Measurements from ENCODE around the gene CARNS1. TPM values are rescaled to one million over a fixed set of nuclear protein-coding genes. Genes with fewer than 3 reads are reported as not detected.

CARNS1 gene
- total and polyA plus RNA-seq, 9 of the 15 experiments (the other 6 are each of a cell fraction or from before 2014, with no cell fraction given), result 0.01 to 0.18 (median 0.06) TPM; not detected in 3

DNA sequence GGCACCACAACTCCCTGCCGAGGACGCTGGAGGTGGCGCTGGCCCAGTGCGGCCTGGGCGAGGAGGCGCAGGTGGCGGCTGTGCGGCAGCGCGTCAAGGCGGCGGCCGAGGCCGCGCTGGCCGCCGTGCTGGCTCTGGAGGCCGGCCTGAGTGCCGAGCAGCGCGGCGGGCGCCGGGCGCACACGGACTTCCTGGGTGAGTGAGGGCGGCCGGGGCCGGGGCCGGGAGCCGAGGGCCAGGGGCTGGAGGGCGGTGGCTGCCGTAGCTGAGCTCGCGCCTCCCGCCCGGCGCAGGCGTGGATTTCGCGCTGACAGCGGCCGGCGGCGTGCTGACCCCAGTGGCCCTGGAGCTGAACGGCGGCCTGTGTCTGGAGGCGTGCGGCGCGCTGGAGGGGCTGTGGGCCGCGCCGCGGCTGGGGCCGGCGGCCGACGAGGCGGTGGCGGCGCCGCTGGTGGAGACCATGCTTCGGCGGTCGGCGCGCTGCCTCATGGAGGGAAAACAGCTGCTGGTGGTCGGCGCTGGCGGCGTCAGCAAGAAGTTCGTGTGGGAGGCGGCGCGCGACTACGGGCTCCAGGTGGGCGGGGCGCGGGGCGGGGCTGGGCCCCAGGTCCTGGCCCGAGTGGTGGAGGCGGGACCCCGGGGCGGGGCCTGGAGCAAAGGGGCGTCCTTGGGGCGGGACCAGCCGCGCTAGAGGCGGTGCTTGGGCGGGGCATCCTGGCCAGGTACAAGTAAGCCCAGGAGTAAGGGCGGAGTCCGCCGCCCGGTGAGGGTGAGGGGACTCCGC is 5.4 kb downstream of the CARNS1 start (continued):
- TF ChIP-seq, protein P1, sequence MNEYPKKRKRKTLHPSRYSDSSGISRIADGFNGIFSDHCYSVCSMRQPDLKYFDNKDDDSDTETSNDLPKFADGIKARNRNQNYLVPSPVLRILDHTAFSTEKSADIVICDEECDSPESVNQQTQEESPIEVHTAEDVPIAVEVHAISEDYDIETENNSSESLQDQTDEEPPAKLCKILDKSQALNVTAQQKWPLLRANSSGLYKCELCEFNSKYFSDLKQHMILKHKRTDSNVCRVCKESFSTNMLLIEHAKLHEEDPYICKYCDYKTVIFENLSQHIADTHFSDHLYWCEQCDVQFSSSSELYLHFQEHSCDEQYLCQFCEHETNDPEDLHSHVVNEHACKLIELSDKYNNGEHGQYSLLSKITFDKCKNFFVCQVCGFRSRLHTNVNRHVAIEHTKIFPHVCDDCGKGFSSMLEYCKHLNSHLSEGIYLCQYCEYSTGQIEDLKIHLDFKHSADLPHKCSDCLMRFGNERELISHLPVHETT (CRISPR knock-in tag; conservative IDR thresholded peaks at IDR 0.05 in 1 of 2, IDR thresholded peaks at IDR 0.05 in 1 of 2), result 0 out of 4 replicates have a peak, but pooled peaks of 1 of the 2 experiments have one; percentile 29
- TF ChIP-seq HOXB6 (CRISPR knock-in tag; IDR thresholded peaks at IDR 0.05; ENCODE audit: borderline replicate concordance), result no peak
- TF ChIP-seq ZNF778 (CRISPR knock-in tag; IDR thresholded peaks at IDR 0.05), result no peak
- no peak for TF ChIP-seq SUPT5H (IDR thresholded peaks at IDR 0.05)
- no peak for TF ChIP-seq ZNF253 (CRISPR knock-in tag; conservative IDR thresholded peaks at IDR 0.05)
- TF ChIP-seq, protein P2, sequence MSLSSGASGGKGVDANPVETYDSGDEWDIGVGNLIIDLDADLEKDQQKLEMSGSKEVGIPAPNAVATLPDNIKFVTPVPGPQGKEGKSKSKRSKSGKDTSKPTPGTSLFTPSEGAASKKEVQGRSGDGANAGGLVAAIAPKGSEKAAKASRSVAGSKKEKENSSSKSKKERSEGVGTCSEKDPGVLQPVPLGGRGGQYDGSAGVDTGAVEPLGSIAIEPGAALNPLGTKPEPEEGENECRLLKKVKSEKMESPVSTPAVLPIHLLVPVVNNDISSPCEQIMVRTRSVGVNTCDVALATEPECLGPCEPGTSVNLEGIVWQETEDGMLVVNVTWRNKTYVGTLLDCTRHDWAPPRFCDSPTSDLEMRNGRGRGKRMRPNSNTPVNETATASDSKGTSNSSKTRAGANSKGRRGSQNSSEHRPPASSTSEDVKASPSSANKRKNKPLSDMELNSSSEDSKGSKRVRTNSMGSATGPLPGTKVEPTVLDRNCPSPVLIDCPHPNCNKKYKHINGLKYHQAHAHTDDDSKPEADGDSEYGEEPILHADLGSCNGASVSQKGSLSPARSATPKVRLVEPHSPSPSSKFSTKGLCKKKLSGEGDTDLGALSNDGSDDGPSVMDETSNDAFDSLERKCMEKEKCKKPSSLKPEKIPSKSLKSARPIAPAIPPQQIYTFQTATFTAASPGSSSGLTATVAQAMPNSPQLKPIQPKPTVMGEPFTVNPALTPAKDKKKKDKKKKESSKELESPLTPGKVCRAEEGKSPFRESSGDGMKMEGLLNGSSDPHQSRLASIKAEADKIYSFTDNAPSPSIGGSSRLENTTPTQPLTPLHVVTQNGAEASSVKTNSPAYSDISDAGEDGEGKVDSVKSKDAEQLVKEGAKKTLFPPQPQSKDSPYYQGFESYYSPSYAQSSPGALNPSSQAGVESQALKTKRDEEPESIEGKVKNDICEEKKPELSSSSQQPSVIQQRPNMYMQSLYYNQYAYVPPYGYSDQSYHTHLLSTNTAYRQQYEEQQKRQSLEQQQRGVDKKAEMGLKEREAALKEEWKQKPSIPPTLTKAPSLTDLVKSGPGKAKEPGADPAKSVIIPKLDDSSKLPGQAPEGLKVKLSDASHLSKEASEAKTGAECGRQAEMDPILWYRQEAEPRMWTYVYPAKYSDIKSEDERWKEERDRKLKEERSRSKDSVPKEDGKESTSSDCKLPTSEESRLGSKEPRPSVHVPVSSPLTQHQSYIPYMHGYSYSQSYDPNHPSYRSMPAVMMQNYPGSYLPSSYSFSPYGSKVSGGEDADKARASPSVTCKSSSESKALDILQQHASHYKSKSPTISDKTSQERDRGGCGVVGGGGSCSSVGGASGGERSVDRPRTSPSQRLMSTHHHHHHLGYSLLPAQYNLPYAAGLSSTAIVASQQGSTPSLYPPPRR (CRISPR knock-in tag; IDR thresholded peaks at IDR 0.05; ENCODE audit: borderline replicate concordance), result no peak
- no peak for TF ChIP-seq FOXK1 (CRISPR knock-in tag; IDR thresholded peaks at IDR 0.05; ENCODE audit: borderline replicate concordance)
- peak; percentile 73; the same call in 1 of the 2 replicates for TF ChIP-seq GTF2F1 (IDR thresholded peaks at IDR 0.05; ENCODE audit: low read depth, low read length)
- no peak for TF ChIP-seq ZNF212 (CRISPR knock-in tag; IDR thresholded peaks at IDR 0.05)
- TF ChIP-seq PPARD (CRISPR knock-in tag; IDR thresholded peaks at IDR 0.05), result no peak
- no peak for TF ChIP-seq GTF2E2 (tag; IDR thresholded peaks at IDR 0.05)
- TF ChIP-seq ZFP36 (IDR thresholded peaks at IDR 0.05; ENCODE audit: low read depth, low read length, partially characterized antibody), result peak; percentile 61
- no peak for TF ChIP-seq SRSF3 (IDR thresholded peaks at IDR 0.05; ENCODE audit: insufficient read depth, low read length)
- TF ChIP-seq, protein P3, sequence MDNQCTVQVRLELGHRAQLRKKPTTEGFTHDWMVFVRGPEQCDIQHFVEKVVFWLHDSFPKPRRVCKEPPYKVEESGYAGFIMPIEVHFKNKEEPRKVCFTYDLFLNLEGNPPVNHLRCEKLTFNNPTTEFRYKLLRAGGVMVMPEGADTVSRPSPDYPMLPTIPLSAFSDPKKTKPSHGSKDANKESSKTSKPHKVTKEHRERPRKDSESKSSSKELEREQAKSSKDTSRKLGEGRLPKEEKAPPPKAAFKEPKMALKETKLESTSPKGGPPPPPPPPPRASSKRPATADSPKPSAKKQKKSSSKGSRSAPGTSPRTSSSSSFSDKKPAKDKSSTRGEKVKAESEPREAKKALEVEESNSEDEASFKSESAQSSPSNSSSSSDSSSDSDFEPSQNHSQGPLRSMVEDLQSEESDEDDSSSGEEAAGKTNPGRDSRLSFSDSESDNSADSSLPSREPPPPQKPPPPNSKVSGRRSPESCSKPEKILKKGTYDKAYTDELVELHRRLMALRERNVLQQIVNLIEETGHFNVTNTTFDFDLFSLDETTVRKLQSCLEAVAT (IDR thresholded peaks at IDR 0.05), result no peak
- no peak for TF ChIP-seq TOE1 (IDR thresholded peaks at IDR 0.05; ENCODE audit: borderline replicate concordance)
- TF ChIP-seq TOE1 (CRISPR knock-in tag; IDR thresholded peaks at IDR 0.05; ENCODE audit: borderline replicate concordance, low read depth), result no peak
- TF ChIP-seq NR4A1 (CRISPR knock-in tag; IDR thresholded peaks at IDR 0.05), result no peak
- TF ChIP-seq NR4A1 (tag; IDR thresholded peaks at IDR 0.05), result peak; percentile 72; the same call in 1 of the 2 replicates
- no peak for TF ChIP-seq GATAD2A (IDR thresholded peaks at IDR 0.05)
- peak; percentile 65; the same call in 1 of the 2 replicates for TF ChIP-seq ZBTB17 (CRISPR knock-in tag; IDR thresholded peaks at IDR 0.05)

Data from K562 (cell line).